Astrocyte (in vitro differentiated cells and primary cell): Measurements from ENCODE around the gene PCDHGA11. TPM values are rescaled to one million over a fixed set of nuclear protein-coding genes. Genes with fewer than 3 reads are reported as not detected.

ENCODE experiments used
- DNase-seq: peaks from one replicate; pipeline ENCODE4 v3.0.0-alpha.2; 2010; ENCODE audit warnings: low read depth
- FAIRE-seq: peaks from 2 replicates; lab custom pipeline; 2011; peaks lifted over from hg19 to GRCh38; lab: Jason Lieb, UNC
- H2AFZ ChIP-seq: 2 replicates; pipeline ENCODE4 v1.6.0; 2012; ENCODE audit warnings: low read depth, low read length, inconsistent platforms
- H3K27ac ChIP-seq: 2 replicates; pipeline ENCODE4 v1.5.1; 2011; ENCODE audit warnings: low read depth, low read length, inconsistent platforms
- H3K27me3 ChIP-seq: 2 replicates; pipeline ENCODE4 v1.6.0; 2011; ENCODE audit warnings: low read length, inconsistent platforms; ENCODE audit not compliant: insufficient read depth
- H3K36me3 ChIP-seq: 2 replicates; pipeline ENCODE4 v1.5.1; 2011; ENCODE audit warnings: low read length, inconsistent platforms; ENCODE audit not compliant: insufficient read depth
- H3K4me1 ChIP-seq: 2 replicates; pipeline ENCODE4 v1.5.1; 2011; ENCODE audit warnings: low read length, inconsistent platforms; ENCODE audit not compliant: insufficient read depth
- H3K4me2 ChIP-seq: 2 replicates; pipeline ENCODE4 v1.6.0; 2012; ENCODE audit warnings: low read length, inconsistent platforms
- H3K4me3 ChIP-seq: 2 replicates; pipeline ENCODE4 v1.5.1; 2011; ENCODE audit warnings: low read depth, mild to moderate bottlenecking, low read length, inconsistent platforms; ENCODE audit not compliant: insufficient read depth
- H3K79me2 ChIP-seq: 2 replicates; pipeline ENCODE4 v1.6.0; 2012; ENCODE audit warnings: mild to moderate bottlenecking, low read length, inconsistent platforms; ENCODE audit not compliant: insufficient read depth
- H3K9ac ChIP-seq: 2 replicates; pipeline ENCODE4 v1.6.0; 2012; ENCODE audit warnings: mild to moderate bottlenecking, low read length, inconsistent platforms
- H3K9me3 ChIP-seq: 2 replicates; pipeline ENCODE4 v1.5.1; 2012; ENCODE audit warnings: low read depth, mild to moderate bottlenecking, low read length, inconsistent platforms; ENCODE audit not compliant: insufficient read depth
- H4K20me1 ChIP-seq: 2 replicates; pipeline ENCODE4 v1.6.0; 2012; ENCODE audit warnings: low read length, inconsistent platforms; ENCODE audit not compliant: insufficient read depth
- H3K27ac Mint-ChIP-seq: one replicate; pipeline ENCODE4 v1.8.0; 2021; ENCODE audit warnings: mild to moderate bottlenecking, mixed read lengths; ENCODE audit not compliant: unreplicated experiment
- H3K27me3 Mint-ChIP-seq: one replicate; pipeline ENCODE4 v1.8.0; 2021; ENCODE audit warnings: low read depth, mixed read lengths; ENCODE audit not compliant: unreplicated experiment
- H3K36me3 Mint-ChIP-seq: one replicate; pipeline ENCODE4 v1.8.0; 2021; ENCODE audit warnings: low read depth, mixed read lengths; ENCODE audit not compliant: unreplicated experiment
- H3K4me1 Mint-ChIP-seq: one replicate; pipeline ENCODE4 v1.8.0; 2021; ENCODE audit warnings: low read depth, mixed read lengths; ENCODE audit not compliant: unreplicated experiment
- H3K4me3 Mint-ChIP-seq: one replicate; pipeline ENCODE4 v1.8.0; 2021; ENCODE audit warnings: mild to moderate bottlenecking, moderate library complexity, mixed read lengths; ENCODE audit not compliant: unreplicated experiment
- H3K9me3 Mint-ChIP-seq: one replicate; pipeline ENCODE4 v1.8.0; 2021; ENCODE audit warnings: mild to moderate bottlenecking, mixed read lengths; ENCODE audit not compliant: unreplicated experiment
- CTCF ChIP-seq: IDR thresholded peaks from 2 replicates; pipeline ENCODE4 v1.5.1; 2011; ENCODE audit warnings: low read depth, mild to moderate bottlenecking, inconsistent platforms, low read length, moderate library complexity; ENCODE audit not compliant: insufficient read depth
- EZH2 ChIP-seq: IDR thresholded peaks from 2 replicates; pipeline ENCODE4 v1.6.1; 2012; ENCODE audit warnings: mild to moderate bottlenecking, low read length, inconsistent platforms; ENCODE audit not compliant: insufficient read depth
- total RNA-seq: library from RNA; stranded (reverse); gene quantifications from 2 replicates; pipeline ENCODE4 v1.2.1, GENCODE V29; 2021

PCDHGA11 gene
- total RNA-seq, 1 donor from 2014 or later = 5.3 TPM

- peaks cover 16% of the 10 kb centered on the region for H3K36me3 Mint-ChIP-seq
- H3K4me1 ChIP-seq = no peaks in the 10 kb centered on the region
- H3K9ac ChIP-seq = no peak overlapping the region
- H3K79me2 ChIP-seq = peaks cover 3% of the 10 kb centered on the region
- H3K4me3 ChIP-seq = no peak overlapping the region
- H3K27me3 ChIP-seq = no peaks in the 10 kb centered on the region
- no peak overlapping the region for H2AFZ ChIP-seq
- H3K4me3 Mint-ChIP-seq = no peak overlapping the region
- no peak overlapping the region for H3K27ac Mint-ChIP-seq
- no peak for DNase-seq
- H3K36me3 ChIP-seq = no peaks in the 10 kb centered on the region
- no peaks in the 10 kb centered on the region for H3K27me3 Mint-ChIP-seq
- no peak overlapping the region for H3K4me2 ChIP-seq
- H3K4me1 Mint-ChIP-seq = peaks cover 5% of the 10 kb centered on the region
- H3K27ac ChIP-seq = no peak overlapping the region
- H4K20me1 ChIP-seq = peaks cover 3% of the 10 kb centered on the region
- peaks cover 15% of the 10 kb centered on the region for H3K9me3 Mint-ChIP-seq
- H3K9me3 ChIP-seq = peaks cover 38% of the 10 kb centered on the region
- FAIRE-seq = no peak
- no peak for TF ChIP-seq EZH2
- TF ChIP-seq CTCF = no peak
Measured at GRCh38 chr5:141409598-141410306, 11.1 kb upstream of the PCDHGA11 start.

GRCh38 chr5:141411575-141411974 lies 9.3 kb upstream of the PCDHGA11 start:
- Mint-ChIP-seq H3K9me3 (peaks cover 13% of the 10 kb centered on the region), H3K4me3 (peak overlapping the region; percentile 74), H3K4me1 (peaks cover 9% of the 10 kb centered on the region), H3K27me3 (no peaks in the 10 kb centered on the region), H3K27ac (peak overlapping the region; percentile 49), H3K36me3 (peaks cover 18% of the 10 kb centered on the region)
- H3K9ac ChIP-seq = no peak overlapping the region
- FAIRE-seq (no peak), DNase-seq (no peak)
- H3K4me1 ChIP-seq = no peaks in the 10 kb centered on the region
- peaks cover 34% of the 10 kb centered on the region for H3K9me3 ChIP-seq
- no peaks in the 10 kb centered on the region for H3K79me2 ChIP-seq
- H3K36me3 ChIP-seq = no peaks in the 10 kb centered on the region
- H3K4me2 ChIP-seq = no peak overlapping the region
- peaks cover 3% of the 10 kb centered on the region for H4K20me1 ChIP-seq
- TF ChIP-seq CTCF = no peak
- no peak for TF ChIP-seq EZH2
- H3K27ac ChIP-seq = no peak overlapping the region
- no peak overlapping the region for H2AFZ ChIP-seq
- no peaks in the 10 kb centered on the region for H3K27me3 ChIP-seq
- H3K4me3 ChIP-seq = no peak overlapping the region
